Measurements from ENCODE around the gene KIF4A. TPM values are rescaled to one million over a fixed set of nuclear protein-coding genes. Genes with fewer than 3 reads are reported as not detected.

KIF4A gene
- total RNA-seq, 1 experiment from 2014 or later, result 40.3 TPM

- Histone ChIP-seq H3K4me1 (ENCODE audit: control insufficient read depth in 1 of 2, insufficient read depth in 2 of 2, low read length in 2 of 2) (no peaks in the 10 kb centered on the region), H3K9me2 (ENCODE audit: insufficient read depth) (no peaks in the 10 kb centered on the region), H3K27ac (ENCODE audit: low read depth, low read length) (no peak overlapping the region), H3K9me3 (ENCODE audit: control insufficient read depth in 1 of 2, insufficient read depth in 1 of 2, low read depth in 1 of 2, low read length in 2 of 2) (no peaks in the 10 kb centered on the region), H3K4me3 (replicated peaks in 1 of 2; ENCODE audit: low read depth in 1 of 2, low read length in 2 of 2) (no peak overlapping the region), H3K4me2 (ENCODE audit: low read length) (no peak overlapping the region), H2AFZ (ENCODE audit: low read depth, low read length, poor library complexity, severe bottlenecking) (no peak overlapping the region), H3K36me3 (ENCODE audit: control insufficient read depth in 1 of 2, insufficient read depth in 2 of 2, low read length in 2 of 2) (no peaks in the 10 kb centered on the region; a peak in 2 of 4 replicates), H3K9ac (ENCODE audit: low read length) (no peak overlapping the region), H3K79me2 (ENCODE audit: insufficient read depth, low read length) (no peaks in the 10 kb centered on the region), H3K27me3 (ENCODE audit: insufficient read depth, low read length) (no peaks in the 10 kb centered on the region), H4K20me1 (ENCODE audit: insufficient read depth) (no peaks in the 10 kb centered on the region)
- no peak for TF ChIP-seq SRF (IDR thresholded peaks at IDR 0.05; ENCODE audit: low read depth)
- no peak for TF ChIP-seq CBX3 (IDR thresholded peaks at IDR 0.05; ENCODE audit: low read depth)
- no peak for TF ChIP-seq POLR2A (IDR thresholded peaks at IDR 0.05; ENCODE audit: borderline replicate concordance, extremely low read depth, insufficient read depth, insufficient read length)
- no peak for TF ChIP-seq ZNF274 (IDR thresholded peaks at IDR 0.05; ENCODE audit: low read depth, low read length)
- no peak for TF ChIP-seq ATF3 (IDR thresholded peaks at IDR 0.05)
- no peak for TF ChIP-seq EGR1 (IDR thresholded peaks at IDR 0.05; ENCODE audit: low read depth)
- TF ChIP-seq SIN3A (IDR thresholded peaks at IDR 0.05; ENCODE audit: low read depth), result no peak
- TF ChIP-seq ELF1 (IDR thresholded peaks at IDR 0.05; ENCODE audit: borderline replicate concordance, low read depth), result no peak
- TF ChIP-seq CEBPB (IDR thresholded peaks at IDR 0.05; ENCODE audit: low read depth), result no peak
- DNase-seq (ENCODE audit: low read depth, low spot score) (no peak), ATAC-seq (no peak)
- no TSS peak for BruUV-seq (replicated peaks)
- RAD21 ChIA-PET (ENCODE audit: low non-redundant PET in 1 of 2, low total read pairs in 2 of 2, uncharacterized antibody in 2 of 2, unreplicated experiment in 2 of 2), result no interaction called here
- intact Hi-C loops (cut with micrococcal nuclease), result no loop called here
- POLR2A ChIA-PET, result no interaction called here
- CTCF ChIA-PET, result no interaction called here
Measured at GRCh38 chrX:70359458-70359857, 69.6 kb downstream of the KIF4A start.

- Histone ChIP-seq H3K27me3 (ENCODE audit: insufficient read depth, low read length) (no peaks in the 10 kb centered on the region), H3K9me3 (ENCODE audit: control insufficient read depth in 1 of 2, insufficient read depth in 1 of 2, low read depth in 1 of 2, low read length in 2 of 2) (no peaks in the 10 kb centered on the region), H3K79me2 (ENCODE audit: insufficient read depth, low read length) (no peaks in the 10 kb centered on the region), H3K4me3 (replicated peaks in 1 of 2; ENCODE audit: low read depth in 1 of 2, low read length in 2 of 2) (no peak overlapping the region), H4K20me1 (ENCODE audit: insufficient read depth) (no peaks in the 10 kb centered on the region), H3K9ac (ENCODE audit: low read length) (no peak overlapping the region), H3K4me1 (ENCODE audit: control insufficient read depth in 1 of 2, insufficient read depth in 2 of 2, low read length in 2 of 2) (no peaks in the 10 kb centered on the region), H3K36me3 (ENCODE audit: control insufficient read depth in 1 of 2, insufficient read depth in 2 of 2, low read length in 2 of 2) (no peaks in the 10 kb centered on the region; a peak in 1 of 4 replicates), H3K27ac (ENCODE audit: low read depth, low read length) (no peak overlapping the region), H2AFZ (ENCODE audit: low read depth, low read length, poor library complexity, severe bottlenecking) (no peak overlapping the region), H3K4me2 (ENCODE audit: low read length) (no peak overlapping the region), H3K9me2 (ENCODE audit: insufficient read depth) (no peaks in the 10 kb centered on the region)
- CTCF ChIA-PET, result no interaction called here
- intact Hi-C loops (cut with micrococcal nuclease), result no loop called here
- no peak for ATAC-seq
- RAD21 ChIA-PET (ENCODE audit: low non-redundant PET in 1 of 2, low total read pairs in 2 of 2, uncharacterized antibody in 2 of 2, unreplicated experiment in 2 of 2), result no interaction called here
- BruUV-seq (replicated peaks), result no TSS peak
- POLR2A ChIA-PET, result no interaction called here
- DNase-seq (ENCODE audit: low read depth, low spot score), result no peak
- TF ChIP-seq ZBTB33 (IDR thresholded peaks at IDR 0.05; ENCODE audit: extremely low read depth, insufficient replicate concordance, low read length), result no peak
- TF ChIP-seq CTCF (IDR thresholded peaks at IDR 0.05 in 2 of 3, conservative IDR thresholded peaks at IDR 0.05 in 1 of 3; ENCODE audit: borderline replicate concordance in 1 of 3, insufficient read depth in 1 of 3, low read depth in 2 of 3, low read length in 2 of 3), result no peak
- no peak for TF ChIP-seq POLR2AphosphoS5 (IDR thresholded peaks at IDR 0.05; ENCODE audit: low read depth, low read length)
- no peak for TF ChIP-seq REST (IDR thresholded peaks at IDR 0.05; ENCODE audit: low read depth)
- no peak for TF ChIP-seq RAD21 (IDR thresholded peaks at IDR 0.05; ENCODE audit: low read depth)
- no peak for TF ChIP-seq JUND (IDR thresholded peaks at IDR 0.05)
- TF ChIP-seq EGR1 (IDR thresholded peaks at IDR 0.05; ENCODE audit: low read depth), result no peak
- no peak for TF ChIP-seq ZNF274 (IDR thresholded peaks at IDR 0.05; ENCODE audit: low read depth, low read length)
Measured at GRCh38 chrX:70360366-70360765, 70.5 kb downstream of the KIF4A start.

All from HCT116 (cell line).